Measurements from ENCODE around the gene WDR45B.

DNA sequence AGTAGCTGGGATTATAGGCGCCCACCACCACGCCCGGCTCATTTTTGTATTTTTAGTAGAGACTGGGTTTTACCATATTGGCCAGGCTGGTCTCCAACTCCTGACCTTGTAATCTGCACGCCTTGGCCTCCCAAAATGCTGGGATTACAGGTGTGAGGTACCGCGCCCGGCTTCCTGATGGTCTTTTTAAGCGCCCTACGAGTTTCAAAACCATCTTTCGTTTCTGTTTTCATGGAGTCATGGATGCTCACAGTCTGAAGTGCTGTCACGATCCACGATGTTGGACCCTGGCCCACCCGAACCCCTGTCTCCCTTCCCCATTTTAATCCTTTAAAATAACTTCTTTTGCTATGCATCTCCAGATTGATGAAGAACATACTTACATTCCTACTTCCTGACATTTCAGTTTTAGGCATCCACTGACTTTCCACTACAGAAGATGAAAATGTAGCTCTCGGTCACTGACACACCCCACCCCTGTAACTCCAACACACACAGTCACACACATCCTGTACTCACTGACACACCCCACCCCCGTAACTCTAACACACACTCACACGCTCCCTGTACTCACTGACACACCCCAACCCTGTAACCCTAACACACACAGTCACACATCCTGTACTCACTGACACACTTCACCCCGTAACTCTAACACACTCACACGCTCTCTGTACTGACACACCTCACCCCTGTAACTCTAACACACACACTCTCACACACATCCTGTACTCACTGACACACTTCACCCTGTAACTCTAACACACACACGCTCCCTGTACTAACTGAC is 22.6 kb upstream of the WDR45B start:
- no peak for TF ChIP-seq POLR2AphosphoS5 (IDR thresholded peaks at IDR 0.05)
- TF ChIP-seq, protein P1, sequence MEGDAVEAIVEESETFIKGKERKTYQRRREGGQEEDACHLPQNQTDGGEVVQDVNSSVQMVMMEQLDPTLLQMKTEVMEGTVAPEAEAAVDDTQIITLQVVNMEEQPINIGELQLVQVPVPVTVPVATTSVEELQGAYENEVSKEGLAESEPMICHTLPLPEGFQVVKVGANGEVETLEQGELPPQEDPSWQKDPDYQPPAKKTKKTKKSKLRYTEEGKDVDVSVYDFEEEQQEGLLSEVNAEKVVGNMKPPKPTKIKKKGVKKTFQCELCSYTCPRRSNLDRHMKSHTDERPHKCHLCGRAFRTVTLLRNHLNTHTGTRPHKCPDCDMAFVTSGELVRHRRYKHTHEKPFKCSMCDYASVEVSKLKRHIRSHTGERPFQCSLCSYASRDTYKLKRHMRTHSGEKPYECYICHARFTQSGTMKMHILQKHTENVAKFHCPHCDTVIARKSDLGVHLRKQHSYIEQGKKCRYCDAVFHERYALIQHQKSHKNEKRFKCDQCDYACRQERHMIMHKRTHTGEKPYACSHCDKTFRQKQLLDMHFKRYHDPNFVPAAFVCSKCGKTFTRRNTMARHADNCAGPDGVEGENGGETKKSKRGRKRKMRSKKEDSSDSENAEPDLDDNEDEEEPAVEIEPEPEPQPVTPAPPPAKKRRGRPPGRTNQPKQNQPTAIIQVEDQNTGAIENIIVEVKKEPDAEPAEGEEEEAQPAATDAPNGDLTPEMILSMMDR (IDR thresholded peaks at IDR 0.05) = no peak

All from sigmoid colon (tissue), 4 donors.